Head of caudate nucleus (tissue), 42 donors: ENCODE measurements around the gene CCDC116.
"Not testable (repeated sequence)": the region's sequence is repeated elsewhere in the genome, so short reads cannot be mapped to it uniquely, and the experiment has no call there.

ENCODE experiments used
- DNase-seq, 42 donors: peaks; one replicate each; pipeline versions ENCODE4 v3.0.0 to v3.0.0-alpha.2; 2020 to 2021; ENCODE audit warnings: mixed read lengths in 7 of 42
- intact Hi-C: fragments of 100-400 bp; cut with DNase I; formaldehyde crosslinking; loops from one replicate; pipeline ENCODE4 v1.15.0; 2022

The CCDC116 gene

GRCh38 chr22:21626735-21627469 is 5.7 kb upstream of the CCDC116 start:
- DNase-seq, result no peak
- intact Hi-C loops, result loop anchor here (5.0 kb wide), 1 partner anchor 45 kb away; no protein-coding TSS in a partner anchor

GRCh38 chr22:21628386-21629254 is 3.9 kb upstream of the CCDC116 start:
- DNase-seq, result peak in 6 of 42 donors; percentile 13 to 55 (median 32)
- intact Hi-C loops, result loop anchor here (5.0 kb wide), 1 partner anchor 46 kb away; no protein-coding TSS in a partner anchor

GRCh38 chr22:21629255-21630149 is 3.1 kb upstream of the CCDC116 start, which contains the start of gene YDJC:
Gene YDJC (minus strand): TSS chr22:21630022. CDS start chr22:21630014, 8 bp downstream.
- intact Hi-C loops, result loop anchor here (5.0 kb wide), 1 partner anchor 47 kb away; no protein-coding TSS in a partner anchor
- DNase-seq, result peak; percentile 66 to 97 (median 94)

- intact Hi-C loops, result no loop called here
- no peak for DNase-seq
These were observed 1.5 kb upstream of the CCDC116 start for GRCh38 chr22:21631025-21631424.

GRCh38 chr22:21632931-21633330 is 371 bp downstream of the CCDC116 start:
- DNase-seq, result no peak
- intact Hi-C loops, result no loop called here

GRCh38 chr22:21633481-21633880 is 921 bp downstream of the CCDC116 start:
- intact Hi-C loops, result no loop called here
- DNase-seq, result no peak

- intact Hi-C loops, result no loop called here
- DNase-seq, result no peak
These were observed 1.5 kb downstream of the CCDC116 start for GRCh38 chr22:21634081-21634480.

GRCh38 chr22:21634844-21635243 is 2.3 kb downstream of the CCDC116 start:
- intact Hi-C loops, result no loop called here
- DNase-seq, result no peak

GRCh38 chr22:21635771-21636510 is 3.4 kb downstream of the CCDC116 start:
- intact Hi-C loops, result no loop called here
- no peak for DNase-seq

- DNase-seq, result no peak
- intact Hi-C loops, result no loop called here
These were observed 4.2 kb downstream of the CCDC116 start for GRCh38 chr22:21636629-21637218.

- intact Hi-C loops, DNase-seq: not testable (repeated sequence)
These were observed 4.9 kb downstream of the CCDC116 start for GRCh38 chr22:21637450-21637849.

GRCh38 chr22:21639359-21639758 is 6.8 kb downstream of the CCDC116 start:
- DNase-seq, result no peak
- intact Hi-C loops, result no loop called here

- no peak for DNase-seq
- intact Hi-C loops, result no loop called here
These were observed 8.2 kb downstream of the CCDC116 start for GRCh38 chr22:21640810-21641209.

- intact Hi-C loops, result no loop called here
- peak in 26 of 42 donors; percentile 25 to 79 (median 42) for DNase-seq
These were observed 8.8 kb downstream of the CCDC116 start for GRCh38 chr22:21641417-21641788.

- intact Hi-C loops, result no loop called here
- peak; percentile 95 to 100 (median 99) for DNase-seq
These were observed 9.4 kb downstream of the CCDC116 start, which contains the start of gene SDF2L1 for GRCh38 chr22:21641789-21642583. Gene SDF2L1 (plus strand): TSS chr22:21642302. CDS start chr22:21642337, 35 bp downstream.

GRCh38 chr22:21642584-21643448 is 10.3 kb downstream of the CCDC116 start:
- intact Hi-C loops, result no loop called here
- peak in 39 of 42 donors; percentile 40 to 80 (median 60) for DNase-seq
